HL-60 (cell line): ENCODE results near the gene SLC17A2.

ENCODE experiments used
- DNase-seq, 2 experiments: peaks; one replicate each; pipeline ENCODE4 v3.0.0-alpha.2; 2010 to 2020; ENCODE audit warnings: low read depth in 1 of 2, low spot score in 1 of 2
- H3K27ac ChIP-seq: fragments of 250-450 bp; sonication (Bioruptor Pico); replicated peaks from 2 replicates; pipeline ENCODE4 v1.5.1; 2020; ENCODE audit warnings: mild to moderate bottlenecking, moderate library complexity
- H3K27me3 ChIP-seq: fragments of 250-450 bp; sonication (Bioruptor Pico); 2 replicates; pipeline ENCODE4 v1.5.1; 2021; ENCODE audit warnings: mild to moderate bottlenecking, moderate library complexity; ENCODE audit not compliant: insufficient read depth, poor library complexity, severe bottlenecking
- H3K4me3 ChIP-seq: replicated peaks from 2 replicates; pipeline ENCODE4 v1.5.1; 2011; ENCODE audit warnings: mild to moderate bottlenecking, control low read depth, low read length; ENCODE audit not compliant: insufficient read depth
- GABPA ChIP-seq: IDR thresholded peaks from 2 replicates; pipeline ENCODE4 v1.6.1; 2012; ENCODE audit warnings: low read depth
- POLR2AphosphoS5 ChIP-seq: IDR thresholded peaks from 2 replicates; pipeline ENCODE4 v1.6.1; 2012; ENCODE audit warnings: low read depth
- SPI1 ChIP-seq: IDR thresholded peaks from 2 replicates; pipeline ENCODE4 v1.6.1; 2012; ENCODE audit warnings: low read depth, mild to moderate bottlenecking, borderline replicate concordance
- TF ChIP-seq, protein P1 (sequence below): IDR thresholded peaks from one replicate; pipeline ENCODE4 v1.5.1; 2011; ENCODE audit warnings: low read length, control low read depth, inconsistent platforms; ENCODE audit not compliant: insufficient read depth
- TF ChIP-seq, protein P2 (sequence below): IDR thresholded peaks from 2 replicates; pipeline ENCODE4 v1.6.1; 2012; ENCODE audit warnings: low read depth; ENCODE audit not compliant: insufficient replicate concordance

The SLC17A2 gene

DNA sequence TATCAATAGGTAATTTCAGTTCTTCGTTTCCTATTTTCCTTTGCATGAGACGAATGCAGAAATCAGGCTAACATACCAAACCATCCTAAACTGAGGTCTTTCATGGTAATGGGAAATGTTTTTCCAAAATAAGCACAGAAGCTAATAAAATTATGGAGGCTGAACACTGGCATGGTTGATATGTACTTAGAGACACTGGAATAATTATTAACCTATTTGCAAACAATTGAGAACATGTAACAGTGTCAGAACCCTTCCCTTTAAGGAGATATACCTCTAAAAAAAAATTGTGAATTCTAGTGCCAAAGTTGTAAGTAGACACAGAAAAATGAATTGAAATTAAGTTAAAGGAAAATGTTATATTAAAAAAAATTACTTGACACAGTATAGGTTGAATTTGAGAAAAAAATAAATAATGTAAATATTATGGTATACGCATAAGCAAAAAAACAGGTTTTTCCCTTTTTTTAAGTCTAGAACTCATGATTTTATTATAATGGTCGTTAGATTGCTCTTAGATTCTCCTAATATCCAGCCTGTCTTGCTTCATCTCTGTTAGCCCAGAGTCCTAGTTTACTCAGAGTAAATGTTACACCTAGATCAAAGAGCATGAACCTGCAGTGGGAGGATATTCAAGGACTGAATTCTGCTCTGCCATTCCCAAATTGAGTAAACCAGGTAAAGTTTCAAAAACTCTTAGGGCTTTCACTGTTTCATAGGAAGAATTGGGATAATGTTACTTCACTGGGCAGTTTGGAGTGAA is 1.7 kb downstream of the SLC17A2 start:
- no peak overlapping the region for H3K27ac ChIP-seq

DNA sequence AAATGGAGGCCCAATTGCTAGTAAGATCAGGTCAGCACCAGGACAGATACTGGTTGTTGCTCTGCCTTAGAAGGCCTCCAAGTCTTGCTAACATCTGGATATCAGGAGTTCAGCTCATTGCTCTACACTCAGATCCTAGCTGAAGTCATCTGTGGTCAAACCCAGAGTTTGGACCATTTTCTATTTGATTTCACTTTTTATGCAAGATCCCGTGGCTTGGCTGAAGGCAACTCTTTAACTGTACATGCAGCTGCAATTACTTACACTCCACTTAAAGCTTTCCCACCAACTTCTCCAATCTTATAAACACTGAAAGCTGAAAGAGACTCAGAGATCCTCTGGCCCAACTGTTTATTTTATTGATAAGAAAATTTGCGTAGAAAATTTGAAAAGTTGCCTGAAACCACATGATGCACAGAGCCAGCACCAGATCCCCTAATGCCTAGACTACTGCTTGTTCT is 2.7 kb downstream of the SLC17A2 start:
- no peak for DNase-seq

More for the DNA sequence above, 1.7 kb downstream of the SLC17A2 start:
- no peak for TF ChIP-seq GABPA
- TF ChIP-seq, protein P1, sequence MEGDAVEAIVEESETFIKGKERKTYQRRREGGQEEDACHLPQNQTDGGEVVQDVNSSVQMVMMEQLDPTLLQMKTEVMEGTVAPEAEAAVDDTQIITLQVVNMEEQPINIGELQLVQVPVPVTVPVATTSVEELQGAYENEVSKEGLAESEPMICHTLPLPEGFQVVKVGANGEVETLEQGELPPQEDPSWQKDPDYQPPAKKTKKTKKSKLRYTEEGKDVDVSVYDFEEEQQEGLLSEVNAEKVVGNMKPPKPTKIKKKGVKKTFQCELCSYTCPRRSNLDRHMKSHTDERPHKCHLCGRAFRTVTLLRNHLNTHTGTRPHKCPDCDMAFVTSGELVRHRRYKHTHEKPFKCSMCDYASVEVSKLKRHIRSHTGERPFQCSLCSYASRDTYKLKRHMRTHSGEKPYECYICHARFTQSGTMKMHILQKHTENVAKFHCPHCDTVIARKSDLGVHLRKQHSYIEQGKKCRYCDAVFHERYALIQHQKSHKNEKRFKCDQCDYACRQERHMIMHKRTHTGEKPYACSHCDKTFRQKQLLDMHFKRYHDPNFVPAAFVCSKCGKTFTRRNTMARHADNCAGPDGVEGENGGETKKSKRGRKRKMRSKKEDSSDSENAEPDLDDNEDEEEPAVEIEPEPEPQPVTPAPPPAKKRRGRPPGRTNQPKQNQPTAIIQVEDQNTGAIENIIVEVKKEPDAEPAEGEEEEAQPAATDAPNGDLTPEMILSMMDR = no peak
- no peak for TF ChIP-seq SPI1
- H3K4me3 ChIP-seq = no peak overlapping the region
- no peaks in the 10 kb centered on the region for H3K27me3 ChIP-seq
- no peak for DNase-seq

DNA sequence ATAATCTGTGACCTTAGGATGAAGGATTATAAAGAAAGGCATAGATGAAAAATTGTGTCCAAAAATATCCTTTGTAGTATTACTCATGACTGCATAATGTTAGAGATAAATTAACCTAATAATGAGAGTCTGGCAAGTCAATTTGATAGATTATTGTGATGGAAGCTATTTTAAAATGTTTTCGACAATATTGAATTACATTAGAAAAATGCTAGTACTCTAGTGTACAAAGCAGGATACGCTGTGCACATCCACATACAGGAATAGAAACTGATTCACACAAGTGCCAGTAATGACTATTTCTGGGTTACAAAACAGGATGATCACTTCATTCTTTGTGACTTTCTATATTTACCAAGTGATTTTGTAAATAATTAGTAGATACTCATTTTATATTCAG is 3.3 kb downstream of the SLC17A2 start:
- Histone ChIP-seq H3K4me3 (no peak overlapping the region), H3K27me3 (no peaks in the 10 kb centered on the region), H3K27ac (no peak overlapping the region)
- no peak for TF ChIP-seq GABPA
- no peak for TF ChIP-seq POLR2AphosphoS5
- TF ChIP-seq, protein P2, sequence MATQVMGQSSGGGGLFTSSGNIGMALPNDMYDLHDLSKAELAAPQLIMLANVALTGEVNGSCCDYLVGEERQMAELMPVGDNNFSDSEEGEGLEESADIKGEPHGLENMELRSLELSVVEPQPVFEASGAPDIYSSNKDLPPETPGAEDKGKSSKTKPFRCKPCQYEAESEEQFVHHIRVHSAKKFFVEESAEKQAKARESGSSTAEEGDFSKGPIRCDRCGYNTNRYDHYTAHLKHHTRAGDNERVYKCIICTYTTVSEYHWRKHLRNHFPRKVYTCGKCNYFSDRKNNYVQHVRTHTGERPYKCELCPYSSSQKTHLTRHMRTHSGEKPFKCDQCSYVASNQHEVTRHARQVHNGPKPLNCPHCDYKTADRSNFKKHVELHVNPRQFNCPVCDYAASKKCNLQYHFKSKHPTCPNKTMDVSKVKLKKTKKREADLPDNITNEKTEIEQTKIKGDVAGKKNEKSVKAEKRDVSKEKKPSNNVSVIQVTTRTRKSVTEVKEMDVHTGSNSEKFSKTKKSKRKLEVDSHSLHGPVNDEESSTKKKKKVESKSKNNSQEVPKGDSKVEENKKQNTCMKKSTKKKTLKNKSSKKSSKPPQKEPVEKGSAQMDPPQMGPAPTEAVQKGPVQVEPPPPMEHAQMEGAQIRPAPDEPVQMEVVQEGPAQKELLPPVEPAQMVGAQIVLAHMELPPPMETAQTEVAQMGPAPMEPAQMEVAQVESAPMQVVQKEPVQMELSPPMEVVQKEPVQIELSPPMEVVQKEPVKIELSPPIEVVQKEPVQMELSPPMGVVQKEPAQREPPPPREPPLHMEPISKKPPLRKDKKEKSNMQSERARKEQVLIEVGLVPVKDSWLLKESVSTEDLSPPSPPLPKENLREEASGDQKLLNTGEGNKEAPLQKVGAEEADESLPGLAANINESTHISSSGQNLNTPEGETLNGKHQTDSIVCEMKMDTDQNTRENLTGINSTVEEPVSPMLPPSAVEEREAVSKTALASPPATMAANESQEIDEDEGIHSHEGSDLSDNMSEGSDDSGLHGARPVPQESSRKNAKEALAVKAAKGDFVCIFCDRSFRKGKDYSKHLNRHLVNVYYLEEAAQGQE = no peak
- TF ChIP-seq, protein P1 = no peak
- no peak for TF ChIP-seq SPI1
- no peak for DNase-seq

More for the DNA sequence above, 2.7 kb downstream of the SLC17A2 start:
- TF ChIP-seq, protein P2 = no peak
- TF ChIP-seq, protein P1 = no peak
- no peak for TF ChIP-seq POLR2AphosphoS5
- TF ChIP-seq GABPA = no peak
- no peak for TF ChIP-seq SPI1
- Histone ChIP-seq H3K27me3 (no peaks in the 10 kb centered on the region), H3K4me3 (no peak overlapping the region), H3K27ac (no peak overlapping the region)

DNA sequence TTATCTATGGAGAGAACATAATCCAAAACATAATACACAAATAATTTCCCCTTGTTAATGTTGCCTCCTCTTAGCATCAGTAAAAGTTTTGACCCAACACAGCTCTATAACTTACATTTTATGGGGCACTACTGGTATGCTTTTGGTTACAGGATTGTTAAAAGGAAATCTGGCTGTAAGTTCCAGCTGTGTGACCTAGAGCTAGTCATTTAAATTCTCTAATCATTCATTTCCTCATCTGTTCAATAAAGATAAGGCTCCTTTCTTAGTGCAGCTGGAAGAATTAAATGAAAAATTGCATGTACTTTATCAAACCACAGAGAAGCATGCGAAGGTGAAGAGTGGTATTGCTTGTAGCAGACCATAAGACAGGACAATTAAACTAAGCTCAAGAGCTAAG is 4.6 kb downstream of the SLC17A2 start:
- DNase-seq = no peak
- H3K4me3 ChIP-seq = no peak overlapping the region
- TF ChIP-seq, protein P1 = no peak
- H3K27me3 ChIP-seq = no peaks in the 10 kb centered on the region
- H3K27ac ChIP-seq = no peak overlapping the region
